OCI-LY3 (cell line): ENCODE measurements around the gene OR9Q2.

Experiments used
- EZH2phosphoT487 ChIP-seq: fragments of 200-600 bp; shearing (Covaris generic); IDR thresholded peaks from 2 replicates; pipeline ENCODE4 v1.6.1; 2018; ENCODE audit warnings: antibody characterized with exemption, mixed run types, low read depth
- TF ChIP-seq, protein P1 (sequence below): fragments of 200-600, 300-600 bp; sonication (generic); IDR thresholded peaks from 2 replicates; pipeline ENCODE4 v1.5.1; 2014; ENCODE audit warnings: antibody characterized with exemption, low read length, low read depth

DNA sequence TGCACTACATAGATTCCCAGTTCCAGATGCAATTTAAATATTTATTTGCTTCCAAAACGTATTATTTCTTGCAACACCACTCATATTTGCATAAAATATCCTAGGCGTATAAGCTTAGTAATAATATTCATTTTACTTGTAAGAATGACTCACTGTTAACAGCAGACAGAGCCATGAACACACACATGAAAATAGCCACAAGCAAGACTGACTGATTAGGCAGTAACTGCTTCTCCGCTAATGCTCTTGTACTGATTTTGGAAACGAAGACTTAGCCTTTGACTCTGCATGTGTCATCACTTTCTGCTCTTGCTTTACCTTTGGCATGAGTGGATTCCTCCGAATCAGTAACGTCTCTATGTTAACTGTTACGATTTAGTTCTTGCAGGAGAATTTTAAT lies 33.9 kb downstream of the OR9Q2 start:
- TF ChIP-seq, protein P1, sequence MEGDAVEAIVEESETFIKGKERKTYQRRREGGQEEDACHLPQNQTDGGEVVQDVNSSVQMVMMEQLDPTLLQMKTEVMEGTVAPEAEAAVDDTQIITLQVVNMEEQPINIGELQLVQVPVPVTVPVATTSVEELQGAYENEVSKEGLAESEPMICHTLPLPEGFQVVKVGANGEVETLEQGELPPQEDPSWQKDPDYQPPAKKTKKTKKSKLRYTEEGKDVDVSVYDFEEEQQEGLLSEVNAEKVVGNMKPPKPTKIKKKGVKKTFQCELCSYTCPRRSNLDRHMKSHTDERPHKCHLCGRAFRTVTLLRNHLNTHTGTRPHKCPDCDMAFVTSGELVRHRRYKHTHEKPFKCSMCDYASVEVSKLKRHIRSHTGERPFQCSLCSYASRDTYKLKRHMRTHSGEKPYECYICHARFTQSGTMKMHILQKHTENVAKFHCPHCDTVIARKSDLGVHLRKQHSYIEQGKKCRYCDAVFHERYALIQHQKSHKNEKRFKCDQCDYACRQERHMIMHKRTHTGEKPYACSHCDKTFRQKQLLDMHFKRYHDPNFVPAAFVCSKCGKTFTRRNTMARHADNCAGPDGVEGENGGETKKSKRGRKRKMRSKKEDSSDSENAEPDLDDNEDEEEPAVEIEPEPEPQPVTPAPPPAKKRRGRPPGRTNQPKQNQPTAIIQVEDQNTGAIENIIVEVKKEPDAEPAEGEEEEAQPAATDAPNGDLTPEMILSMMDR, result no peak
- TF ChIP-seq EZH2phosphoT487, result no peak
